HepG2 (cell line): ENCODE data around the gene ZSCAN5C. TPM values are rescaled to one million over a fixed set of nuclear protein-coding genes. Genes with fewer than 3 reads are reported as not detected.

ENCODE experiments used
- ATAC-seq: fragments of 200-7000 bp; cut with Tn5 transposase; 3 replicates; pipeline ENCODE4 v1.9.1; 2020; ENCODE audit warnings: mild to moderate bottlenecking, moderate library complexity
- BruUV-seq: library from RNA; stranded (reverse); fragments of 400-500 nt; replicated peaks from 2 replicates; lab custom pipeline; 2021; lab: Mats Ljungman, UMichigan
- CTCF ChIA-PET: fragments of 300-600 bp; formaldehyde crosslinking; extraction: SDS; loops from one replicate; lab custom pipeline; 2021; ENCODE audit warnings: low total read pairs, inconsistent platforms, low intra/inter-chr PET ratio; lab: Yijun Ruan, JAX
- POLR2A ChIA-PET: fragments of 350-600 bp; sonication (Branson Sonifier 250); formaldehyde crosslinking; loops from one replicate; lab custom pipeline; 2020; ENCODE audit warnings: antibody characterized with exemption, inconsistent platforms; lab: Yijun Ruan, JAX
- DNase-seq: peaks from one replicate; pipeline ENCODE4 v3.0.0-alpha.2; 2015; ENCODE audit warnings: low spot score
- FAIRE-seq: peaks from 3 replicates; lab custom pipeline; 2011; peaks lifted over from hg19 to GRCh38; lab: Jason Lieb, UNC
- H2AFZ ChIP-seq: one replicate; pipeline ENCODE4 v1.6.1; 2011; ENCODE audit warnings: low read length, inconsistent platforms
- H3K27ac ChIP-seq: fragments of 300-600 bp; 3 replicates; pipeline ENCODE4 v1.8.0; 2011; ENCODE audit warnings: mixed run types, mild to moderate bottlenecking, mixed read lengths, low read length, inconsistent platforms; ENCODE audit not compliant: insufficient read depth; ENCODE audit errors: extremely low read length
- H3K27me3 ChIP-seq, 2 experiments: fragments of 200-600 bp in 1 of 2; 2 replicates in 1 of 2; 3 replicates in 1 of 2; pipeline versions ENCODE4 v1.6.0 to v1.8.0; 2011; ENCODE audit warnings: low read length in 2 of 2, mild to moderate bottlenecking in 2 of 2, moderate library complexity in 2 of 2, inconsistent platforms in 1 of 2; ENCODE audit not compliant: insufficient read depth in 2 of 2, control insufficient read depth in 1 of 2
- H3K36me3 ChIP-seq, 2 experiments: fragments of 200-600 bp in 1 of 2; replicated peaks in 1 of 2; 2 replicates in 1 of 2; 3 replicates in 1 of 2; pipeline versions ENCODE4 v1.5.1 to v1.8.0; 2011; ENCODE audit warnings: low read length in 2 of 2, inconsistent platforms in 1 of 2; ENCODE audit not compliant: insufficient read depth in 2 of 2, control insufficient read depth in 1 of 2
- H3K4me1 ChIP-seq: 2 replicates; pipeline ENCODE4 v1.5.1; 2012; ENCODE audit warnings: low read length, inconsistent platforms; ENCODE audit not compliant: insufficient read depth
- H3K4me2 ChIP-seq: 2 replicates; pipeline ENCODE4 v1.6.0; 2011; ENCODE audit warnings: low read depth, low read length, inconsistent platforms
- H3K4me3 ChIP-seq, 3 experiments: fragments of 200-600 bp in 1 of 3; sonication (generic), shearing (Covaris generic) in 1 of 3; replicated peaks in 1 of 3; 2 replicates each; pipeline ENCODE4 v1.5.1; 2011 to 2016; ENCODE audit warnings: low read length in 3 of 3, inconsistent platforms in 2 of 3, low read depth in 2 of 3, mild to moderate bottlenecking in 2 of 3, control low read depth in 1 of 3, mixed read lengths in 1 of 3; ENCODE audit not compliant: insufficient read depth in 1 of 3
- H3K79me2 ChIP-seq: one replicate; pipeline ENCODE4 v1.6.1; 2011; ENCODE audit warnings: low read length, inconsistent platforms; ENCODE audit not compliant: insufficient read depth
- H3K9ac ChIP-seq: 2 replicates; pipeline ENCODE4 v1.6.0; 2011; ENCODE audit warnings: mild to moderate bottlenecking, low read depth, low read length, inconsistent platforms; ENCODE audit not compliant: insufficient read depth
- H3K9me3 ChIP-seq: 2 replicates; pipeline ENCODE4 v1.5.1; 2012; ENCODE audit warnings: mild to moderate bottlenecking, low read length
- H4K20me1 ChIP-seq: 2 replicates; pipeline ENCODE4 v1.6.0; 2011; ENCODE audit warnings: inconsistent platforms, mild to moderate bottlenecking, low read length, moderate library complexity; ENCODE audit not compliant: insufficient read depth
- MAX ChIP-seq: IDR thresholded peaks from 2 replicates; pipeline ENCODE4 v1.6.1; 2012; ENCODE audit warnings: inconsistent platforms
- NFYB ChIP-seq: sonication (generic); formaldehyde crosslinking; IDR thresholded peaks from 2 replicates; pipeline ENCODE4 v1.4.0; 2020; ENCODE audit warnings: missing genetic modification reagents
- NKX3-1 ChIP-seq: sonication (generic); formaldehyde crosslinking; IDR thresholded peaks from 2 replicates; pipeline ENCODE4 v1.5.0; 2020; ENCODE audit warnings: missing genetic modification reagents
- WGBS: methylation state at CpG from one replicate; pipeline ENCODE4 v1.1.6; 2017; ENCODE audit warnings: low lambda C conversion rate; 5-methylcytosine and 5-hydroxymethylcytosine counted together
- in situ Hi-C: cut with HindIII; loops from 2 replicates; pipeline ENCODE4 v1.10.0; 2017; ENCODE audit warnings: low pct_unique_long_range_greater_than_20kb; ENCODE audit not compliant: extremely low pct_ligation_motif_present
- intact Hi-C: fragments of 100-400 bp; cut with micrococcal nuclease; formaldehyde crosslinking; loops from one replicate; pipeline ENCODE4 v1.10.0; 2022; ENCODE audit not compliant: unreplicated experiment
- polyA plus RNA-seq, 8 experiments: library from polyadenylated mRNA; depleted of rRNA in 3 of 8; stranded (reverse) in 7 of 8; unstranded in 1 of 8; fragments of >200 nt; fragmentation: Illumina TruSeq in 4 of 8; extraction: Trizol in 4 of 8; gene quantifications; 2 replicates each; pipeline versions ENCODE4 v1.2.1 to v1.2.3, GENCODE V29; 2011 to 2016; ENCODE audit warnings: low read depth in 4 of 8, missing spikeins in 1 of 8, mixed read lengths in 1 of 8; ENCODE audit not compliant: insufficient read depth in 1 of 8
- total RNA-seq, 5 experiments: library from RNA; depleted of rRNA; stranded (reverse); fragments of >200 nt; fragmentation: Illumina TruSeq; extraction: Trizol; gene quantifications; 2 replicates each; pipeline ENCODE4 v1.2.3, GENCODE V29; 2016; ENCODE audit warnings: low read depth in 1 of 5

ZSCAN5C gene
- total and polyA plus RNA-seq, 2 of the 13 experiments (the other 11 are each of a cell fraction or from before 2014, with no cell fraction given), result not detected

GRCh38 chr19:56258272-56258671, 56.2 kb downstream of the ZSCAN5C start:
- Histone ChIP-seq H2AFZ (no peak overlapping the region), H3K27ac (no peak overlapping the region), H3K36me3 (0 out of 5 replicates have a peak, but pooled peaks cover 0 to 4% of the 10 kb centered on the region in 2 experiments), H3K9ac (no peak overlapping the region), H3K4me1 (no peaks in the 10 kb centered on the region), H4K20me1 (no peaks in the 10 kb centered on the region), H3K27me3 (no peaks in the 10 kb centered on the region), H3K79me2 (no peaks in the 10 kb centered on the region), H3K4me2 (no peak overlapping the region), H3K4me3 (no peak overlapping the region), H3K9me3 (no peaks in the 10 kb centered on the region)
- no peak for ATAC-seq
- intact Hi-C loops (no loop called here), in situ Hi-C loops (no loop called here)
- no peak for DNase-seq
- TF ChIP-seq MAX (no peak), NKX3-1 (CRISPR knock-in tag) (no peak), NFYB (CRISPR knock-in tag) (no peak)
- no TSS peak for BruUV-seq
- CTCF ChIA-PET, result no interaction called here
- 95% methylated on average over 12 of the region's 12 CpGs for WGBS
- no peak for FAIRE-seq
- POLR2A ChIA-PET, result no interaction called here

Other genes starting within 250 kb of the ZSCAN5C start
- not detected in 2 replicates for gene NLRP5, start 215.5 kb upstream of the ZSCAN5C start, total RNA-seq (2016; rRNA removed; fragmentation: Illumina TruSeq; extraction: Trizol)
- gene NLRP5, start 215.5 kb upstream of the ZSCAN5C start, polyA plus RNA-seq (2011; rRNA removed), result not detected in 2 replicates
- gene ZNF787, start 81.0 kb upstream of the ZSCAN5C start, total RNA-seq (2016; rRNA removed; fragmentation: Illumina TruSeq; extraction: Trizol), result 35.6 and 42.8 TPM in 2 replicates
- gene ZNF787, start 81.0 kb upstream of the ZSCAN5C start, polyA plus RNA-seq (2011; rRNA removed), result 15.1 and 23.1 TPM in 2 replicates
- 24.4 and 30.3 TPM in 2 replicates for gene ZNF444, start 61.0 kb upstream of the ZSCAN5C start, total RNA-seq (2016; rRNA removed; fragmentation: Illumina TruSeq; extraction: Trizol)
- gene ZNF444, start 61.0 kb upstream of the ZSCAN5C start, polyA plus RNA-seq (2011; rRNA removed), result 27.4 and 34.2 TPM in 2 replicates
- not detected in 2 replicates for gene GALP, start 26.3 kb upstream of the ZSCAN5C start, total RNA-seq (2016; rRNA removed; fragmentation: Illumina TruSeq; extraction: Trizol)
- gene GALP, start 26.3 kb upstream of the ZSCAN5C start, polyA plus RNA-seq (2011; rRNA removed), result not detected in 2 replicates
- not detected in 2 replicates for gene ZSCAN5B, start 4.5 kb upstream of the ZSCAN5C start, total RNA-seq (2016; rRNA removed; fragmentation: Illumina TruSeq; extraction: Trizol)
- gene ZSCAN5B, start 4.5 kb upstream of the ZSCAN5C start, polyA plus RNA-seq (2011; rRNA removed), result not detected in 2 replicates
- gene EDDM13, start 70.5 kb downstream of the ZSCAN5C start, total RNA-seq (2016; rRNA removed; fragmentation: Illumina TruSeq; extraction: Trizol), result not detected in 2 replicates
- gene EDDM13, start 70.5 kb downstream of the ZSCAN5C start, polyA plus RNA-seq (2011; rRNA removed), result not detected in 2 replicates
- 17.8 and 23.7 TPM in 2 replicates for gene ZSCAN5A, start 112.6 kb downstream of the ZSCAN5C start, total RNA-seq (2016; rRNA removed; fragmentation: Illumina TruSeq; extraction: Trizol)
- 9.5 and 11.5 TPM in 2 replicates for gene ZSCAN5A, start 112.6 kb downstream of the ZSCAN5C start, polyA plus RNA-seq (2011; rRNA removed)
- gene ZNF582, start 191.3 kb downstream of the ZSCAN5C start, total RNA-seq (2016; rRNA removed; fragmentation: Illumina TruSeq; extraction: Trizol), result 1.6 and 2.4 TPM in 2 replicates
- gene ZNF582, start 191.3 kb downstream of the ZSCAN5C start, polyA plus RNA-seq (2011; rRNA removed), result 0.83 and 1.1 TPM in 2 replicates
- 5.3 and 5.9 TPM in 2 replicates for gene ZNF583, start 202.1 kb downstream of the ZSCAN5C start, total RNA-seq (2016; rRNA removed; fragmentation: Illumina TruSeq; extraction: Trizol)
- gene ZNF583, start 202.1 kb downstream of the ZSCAN5C start, polyA plus RNA-seq (2011; rRNA removed), result 0.65 and 0.99 TPM in 2 replicates